ENCODE measurements around the gene HIGD1A. TPM values are rescaled to one million over a fixed set of nuclear protein-coding genes. Genes with fewer than 3 reads are reported as not detected.

The HIGD1A gene
- total RNA-seq, 1 experiment from 2014 or later: 154 TPM

GRCh38 chr3:42786212-42786611, 18.1 kb downstream of the HIGD1A start:
- 0 out of 2 replicates have a peak, but pooled peaks cover under 1% of the 10 kb centered on the region for H3K4me1 ChIP-seq (ENCODE audit: insufficient read depth, low read length)
- peaks cover 38% of the 10 kb centered on the region for H3K36me3 ChIP-seq (ENCODE audit: low read depth, low read length)
- H3F3A ChIP-seq (ENCODE audit: low read length, unreplicated experiment): no peaks in the 10 kb centered on the region
- no peak overlapping the region for H2AFZ ChIP-seq (ENCODE audit: low read length)
- H3K9me3 ChIP-seq (ENCODE audit: low read length): no peaks in the 10 kb centered on the region
- H4K20me1 ChIP-seq (ENCODE audit: low read length): no peaks in the 10 kb centered on the region
- no peak overlapping the region for H3K9ac ChIP-seq (ENCODE audit: low read length)
- intact Hi-C loops (cut with micrococcal nuclease): no loop called here
- no TSS peak for BruUV-seq (replicated peaks)
- TF ChIP-seq EZH2 (IDR thresholded peaks at IDR 0.05; ENCODE audit: low read length, unreplicated experiment): no peak
- ATAC-seq (no peak), DNase-seq (no peak)
- H3K9me2 ChIP-seq (replicated peaks; ENCODE audit: low read length): no peaks in the 10 kb centered on the region
- no peak overlapping the region for H3K4me3 ChIP-seq (ENCODE audit: low read length)
- H3K27me3 ChIP-seq (ENCODE audit: low read length): no peaks in the 10 kb centered on the region
- peaks cover 17% of the 10 kb centered on the region for H3K79me2 ChIP-seq (ENCODE audit: low read length)
- H3K4me2 ChIP-seq (ENCODE audit: low read length): no peak overlapping the region
- H3K27ac ChIP-seq (ENCODE audit: low read length): no peak overlapping the region
- CTCF ChIA-PET: no interaction called here
- POLR2A ChIA-PET (ENCODE audit: unreplicated experiment): no interaction called here

GRCh38 chr3:42780892-42781700, 23.2 kb downstream of the HIGD1A start:
- TF ChIP-seq CTCF (conservative IDR thresholded peaks at IDR 0.05; ENCODE audit: low read depth, low read length) (peak; percentile 93), EZH2phosphoT487 (IDR thresholded peaks at IDR 0.05; ENCODE audit: borderline replicate concordance, low read length) (no peak)
- Histone ChIP-seq H3K4me1 (ENCODE audit: insufficient read depth, low read length) (peaks cover 40% of the 10 kb centered on the region), H3K27me3 (ENCODE audit: low read length) (no peaks in the 10 kb centered on the region), H3K4me3 (ENCODE audit: low read length) (no peak overlapping the region), H3K9me3 (ENCODE audit: low read length) (no peaks in the 10 kb centered on the region), H3F3A (ENCODE audit: low read length, unreplicated experiment) (peaks cover 7% of the 10 kb centered on the region), H2AFZ (ENCODE audit: low read length) (no peak overlapping the region), H3K36me3 (ENCODE audit: low read depth, low read length) (peaks cover 18% of the 10 kb centered on the region; the same call in 1 of the 2 replicates), H3K79me2 (ENCODE audit: low read length) (no peaks in the 10 kb centered on the region; the same call in 1 of the 2 replicates), H3K4me2 (ENCODE audit: low read length) (no peak overlapping the region), H4K20me1 (ENCODE audit: low read length) (no peaks in the 10 kb centered on the region), H3K27ac (ENCODE audit: low read length) (peak overlapping the region; percentile 85), H3K9ac (ENCODE audit: low read length) (peak overlapping the region; percentile 49), H3K9me2 (replicated peaks; ENCODE audit: low read length) (no peaks in the 10 kb centered on the region)
- ATAC-seq (peak; percentile 48), DNase-seq (peak; percentile 92)
- POLR2A ChIA-PET (ENCODE audit: unreplicated experiment): no interaction called here
- no TSS peak for BruUV-seq (replicated peaks)
- CTCF ChIA-PET: interaction anchor here (1.0 kb wide), 1 partner anchor 48 kb away, joined by 3 read pairs; no protein-coding TSS in a partner anchor
- intact Hi-C loops (cut with micrococcal nuclease): loop anchor here (1.0 kb wide), 3 partner anchors 49 to 100 kb away; no protein-coding TSS in a partner anchor

GRCh38 chr3:42780398-42780797, 23.9 kb downstream of the HIGD1A start:
- Histone ChIP-seq H3K9me2 (replicated peaks; ENCODE audit: low read length) (no peaks in the 10 kb centered on the region), H3K4me3 (ENCODE audit: low read length) (no peak overlapping the region), H4K20me1 (ENCODE audit: low read length) (no peaks in the 10 kb centered on the region), H3K27me3 (ENCODE audit: low read length) (no peaks in the 10 kb centered on the region), H2AFZ (ENCODE audit: low read length) (no peak overlapping the region), H3K4me1 (ENCODE audit: insufficient read depth, low read length) (peaks cover 47% of the 10 kb centered on the region), H3K36me3 (ENCODE audit: low read depth, low read length) (peaks cover 12% of the 10 kb centered on the region; the same call in 1 of the 2 replicates), H3K79me2 (ENCODE audit: low read length) (no peaks in the 10 kb centered on the region; the same call in 1 of the 2 replicates), H3K9me3 (ENCODE audit: low read length) (no peaks in the 10 kb centered on the region), H3F3A (ENCODE audit: low read length, unreplicated experiment) (peaks cover 7% of the 10 kb centered on the region), H3K27ac (ENCODE audit: low read length) (peak overlapping the region; percentile 85), H3K9ac (ENCODE audit: low read length) (peak overlapping the region; percentile 49), H3K4me2 (ENCODE audit: low read length) (0 out of 2 replicates have a peak overlapping the region, but pooled peaks have one; percentile 30)
- BruUV-seq (replicated peaks): no TSS peak
- TF ChIP-seq EZH2 (IDR thresholded peaks at IDR 0.05; ENCODE audit: low read length, unreplicated experiment): no peak
- ATAC-seq: no peak
- ChIA-PET POLR2A (ENCODE audit: unreplicated experiment) (no interaction called here), CTCF (interaction anchor here (0.7 to 2.0 kb wide), 7 partner anchors 23 to 181 kb away, joined by 3 to 22 read pairs (median 5); no protein-coding TSS in a partner anchor)
- intact Hi-C loops (cut with micrococcal nuclease): no loop called here
- no peak for DNase-seq

All from PC-3 (cell line).